Endothelial cell of umbilical vein (primary cell): ENCODE data around the gene FLT4. TPM values are rescaled to one million over a fixed set of nuclear protein-coding genes. Genes with fewer than 3 reads are reported as not detected.

Experiments
- BruUV-seq: library from RNA; stranded (reverse); fragments of 400-500 nt; replicated peaks from 2 replicates; lab custom pipeline; 2021; lab: Mats Ljungman, UMichigan
- CTCF ChIA-PET: fragments of 300-600, 350-600 bp; sonication (Branson Sonifier 250); formaldehyde crosslinking; loops from one replicate; lab custom pipeline; 2021; ENCODE audit warnings: antibody characterized with exemption, inconsistent platforms; lab: Charles Lee
- POLR2A ChIA-PET: fragments of 300-600, 350-600 bp; sonication (Branson Sonifier 250); formaldehyde crosslinking; loops from one replicate; lab custom pipeline; 2021; ENCODE audit warnings: antibody characterized with exemption, inconsistent platforms; lab: Charles Lee
- DNase-seq: peaks from one replicate; pipeline ENCODE4 v3.0.0-alpha.2; 2011; ENCODE audit warnings: low read depth, low spot score
- FAIRE-seq: peaks from 2 replicates; lab custom pipeline; 2011; peaks lifted over from hg19 to GRCh38; lab: Jason Lieb, UNC
- H2AFZ ChIP-seq: 2 replicates; pipeline ENCODE4 v1.6.0; 2012; ENCODE audit warnings: low read depth, low read length, control low read depth, inconsistent platforms
- H3K27ac ChIP-seq: 2 replicates; pipeline ENCODE4 v1.5.1; 2011; ENCODE audit warnings: low read depth, mild to moderate bottlenecking, control low read depth, low read length, moderate library complexity; ENCODE audit not compliant: insufficient read depth
- H3K27me3 ChIP-seq, 2 experiments: 2 replicates each; pipeline versions ENCODE4 v1.6.0 to v1.6.1; 2011; ENCODE audit warnings: low read length in 2 of 2, mixed read lengths in 1 of 2; ENCODE audit not compliant: control insufficient read depth in 2 of 2, insufficient read depth in 2 of 2
- H3K36me3 ChIP-seq, 2 experiments: 2 replicates in 1 of 2; 3 replicates in 1 of 2; pipeline ENCODE4 v1.5.1; 2011; ENCODE audit warnings: low read length in 2 of 2, mild to moderate bottlenecking in 1 of 2, moderate library complexity in 1 of 2; ENCODE audit not compliant: control insufficient read depth in 2 of 2, insufficient read depth in 2 of 2; ENCODE audit errors: extremely low read depth in 1 of 2
- H3K4me1 ChIP-seq: 3 replicates; pipeline ENCODE4 v1.5.1; 2011; ENCODE audit warnings: mild to moderate bottlenecking, low read length; ENCODE audit not compliant: control insufficient read depth, insufficient read depth; ENCODE audit errors: extremely low read depth
- H3K4me2 ChIP-seq: 2 replicates; pipeline ENCODE4 v1.6.1; 2011; ENCODE audit warnings: low read length, control low read depth, mixed read lengths; ENCODE audit not compliant: insufficient read depth
- H3K4me3 ChIP-seq, 3 experiments: fragments of 200-600 bp in 1 of 3; sonication (generic), shearing (Covaris generic) in 1 of 3; replicated peaks in 1 of 3; 2 replicates each; pipeline ENCODE4 v1.5.1; 2011 to 2016; ENCODE audit warnings: control low read depth in 3 of 3, low read length in 3 of 3, mild to moderate bottlenecking in 2 of 3, inconsistent platforms in 1 of 3, low read depth in 1 of 3, moderate library complexity in 1 of 3; ENCODE audit not compliant: insufficient read depth in 1 of 3
- H3K79me2 ChIP-seq: 2 replicates; pipeline ENCODE4 v1.6.0; 2012; ENCODE audit warnings: low read length, inconsistent platforms; ENCODE audit not compliant: control insufficient read depth, insufficient read depth
- H3K9ac ChIP-seq: replicated peaks from 2 replicates; pipeline ENCODE3; 2011; ENCODE audit warnings: low read length, control low read depth; ENCODE audit not compliant: insufficient read depth; ENCODE audit errors: extremely low read depth
- H3K9me1 ChIP-seq: replicated peaks from 3 replicates; pipeline ENCODE4 v1.6.0; 2011; ENCODE audit warnings: mild to moderate bottlenecking, low read length; ENCODE audit not compliant: control insufficient read depth, insufficient read depth; ENCODE audit errors: extremely low read depth
- H3K9me3 ChIP-seq: replicated peaks from 2 replicates; pipeline ENCODE4 v1.5.1; 2012; ENCODE audit warnings: low read length, inconsistent platforms; ENCODE audit not compliant: control insufficient read depth, insufficient read depth
- H4K20me1 ChIP-seq: replicated peaks from 2 replicates; pipeline ENCODE3; 2011; ENCODE audit warnings: mild to moderate bottlenecking, low read length; ENCODE audit not compliant: control insufficient read depth, insufficient read depth; ENCODE audit errors: extremely low read depth
- EZH2 ChIP-seq: IDR thresholded peaks from 2 replicates; pipeline ENCODE4 v1.6.1; 2012; ENCODE audit warnings: borderline replicate concordance, low read depth, mild to moderate bottlenecking, moderate library complexity, low read length, inconsistent platforms; ENCODE audit not compliant: severe bottlenecking
- FOS ChIP-seq: IDR thresholded peaks from 2 replicates; pipeline ENCODE4 v1.6.1; 2011; ENCODE audit warnings: mild to moderate bottlenecking, low read length, moderate library complexity, borderline replicate concordance; ENCODE audit not compliant: insufficient read depth
- GATA2 ChIP-seq: IDR thresholded peaks from 2 replicates; pipeline ENCODE4 v1.7.0; 2011; ENCODE audit warnings: low read depth, mild to moderate bottlenecking, moderate library complexity, mixed read lengths, low read length; ENCODE audit not compliant: insufficient read length, insufficient read depth
- JUN ChIP-seq: IDR thresholded peaks from 2 replicates; pipeline ENCODE4 v1.6.1; 2011; ENCODE audit warnings: borderline replicate concordance, low read depth; ENCODE audit not compliant: insufficient read length, insufficient read depth
- MYC ChIP-seq: IDR thresholded peaks from one replicate; pipeline ENCODE4 v1.6.1; 2011; ENCODE audit warnings: mild to moderate bottlenecking, low read depth, low read length
- POLR2A ChIP-seq: IDR thresholded peaks from 2 replicates; pipeline ENCODE4 v1.6.1; 2012; ENCODE audit warnings: low read depth, mild to moderate bottlenecking, control low read depth, low read length
- POLR2AphosphoS5 ChIP-seq: IDR thresholded peaks from 2 replicates; pipeline ENCODE4 v1.6.1; 2012; ENCODE audit warnings: low read depth, mild to moderate bottlenecking, control low read depth, low read length, moderate library complexity; ENCODE audit not compliant: insufficient read depth
- dilution Hi-C: fragments of 300-500 bp; cut with MboI; formaldehyde crosslinking; loops from one replicate; pipeline ENCODE4 v1.15.0; 2019; ENCODE audit warnings: low sequenced_read_pairs; ENCODE audit not compliant: extremely low pct_ligation_motif_present
- intact Hi-C: fragments of 100-400 bp; cut with micrococcal nuclease; formaldehyde crosslinking; loops from one replicate; pipeline ENCODE4 v1.10.0; 2022
- polyA plus RNA-seq, 4 experiments: library from polyadenylated mRNA; depleted of rRNA in 3 of 4; stranded (reverse) in 3 of 4; unstranded in 1 of 4; fragments of >200 nt; gene quantifications; 2 replicates each; pipeline versions ENCODE4 v1.2.1 to v1.2.3, GENCODE V29; 2011 to 2012; ENCODE audit warnings: missing spikeins in 1 of 4
- total RNA-seq: library from RNA; stranded (reverse); gene quantifications from 2 replicates; pipeline ENCODE4 v1.2.3, GENCODE V29; 2021
- TF ChIP-seq, protein P1 (sequence below), 2 donors: IDR thresholded peaks; 1 replicate in 1 of 2; 2 replicates in 1 of 2; pipeline ENCODE4 v1.5.1; 2011; ENCODE audit warnings: low read length in 2 of 2, mild to moderate bottlenecking in 2 of 2, moderate library complexity in 2 of 2, control low read depth in 1 of 2, inconsistent platforms in 1 of 2, low read depth in 1 of 2; ENCODE audit not compliant: insufficient read depth in 1 of 2; ENCODE audit errors: extremely low read depth in 1 of 2
- TF ChIP-seq, protein P2 (sequence below): IDR thresholded peaks from 2 replicates; pipeline ENCODE4 v1.6.1; 2011; ENCODE audit not compliant: insufficient read depth, insufficient read length

The FLT4 gene
- total and polyA plus RNA-seq, 2 donors (not counting 3 experiments of a cell fraction or from before 2014, with no cell fraction given): 44.4 to 71.5 TPM

GRCh38 chr5:180604271-180604670 lies 45.1 kb downstream of the FLT4 start:
- ChIA-PET CTCF (interaction anchor here (1.2 kb wide), 1 partner anchor 14 kb away, joined by 3 read pairs; no protein-coding TSS in a partner anchor), POLR2A (no interaction called here)
- Histone ChIP-seq H3K9me3 (no peaks in the 10 kb centered on the region), H3K27me3 (no peaks in the 10 kb centered on the region), H3K36me3 (no peaks in the 10 kb centered on the region), H3K4me3 (no peak overlapping the region), H4K20me1 (no peaks in the 10 kb centered on the region), H3K4me1 (peaks cover 3% of the 10 kb centered on the region), H2AFZ (no peak overlapping the region), H3K27ac (no peak overlapping the region), H3K4me2 (no peak overlapping the region), H3K79me2 (no peaks in the 10 kb centered on the region), H3K9ac (no peak overlapping the region), H3K9me1 (no peaks in the 10 kb centered on the region)
- dilution Hi-C loops: no loop called here
- FAIRE-seq (no peak), DNase-seq (no peak)
- intact Hi-C loops: no loop called here
- TF ChIP-seq, protein P1, sequence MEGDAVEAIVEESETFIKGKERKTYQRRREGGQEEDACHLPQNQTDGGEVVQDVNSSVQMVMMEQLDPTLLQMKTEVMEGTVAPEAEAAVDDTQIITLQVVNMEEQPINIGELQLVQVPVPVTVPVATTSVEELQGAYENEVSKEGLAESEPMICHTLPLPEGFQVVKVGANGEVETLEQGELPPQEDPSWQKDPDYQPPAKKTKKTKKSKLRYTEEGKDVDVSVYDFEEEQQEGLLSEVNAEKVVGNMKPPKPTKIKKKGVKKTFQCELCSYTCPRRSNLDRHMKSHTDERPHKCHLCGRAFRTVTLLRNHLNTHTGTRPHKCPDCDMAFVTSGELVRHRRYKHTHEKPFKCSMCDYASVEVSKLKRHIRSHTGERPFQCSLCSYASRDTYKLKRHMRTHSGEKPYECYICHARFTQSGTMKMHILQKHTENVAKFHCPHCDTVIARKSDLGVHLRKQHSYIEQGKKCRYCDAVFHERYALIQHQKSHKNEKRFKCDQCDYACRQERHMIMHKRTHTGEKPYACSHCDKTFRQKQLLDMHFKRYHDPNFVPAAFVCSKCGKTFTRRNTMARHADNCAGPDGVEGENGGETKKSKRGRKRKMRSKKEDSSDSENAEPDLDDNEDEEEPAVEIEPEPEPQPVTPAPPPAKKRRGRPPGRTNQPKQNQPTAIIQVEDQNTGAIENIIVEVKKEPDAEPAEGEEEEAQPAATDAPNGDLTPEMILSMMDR (IDR thresholded peaks at IDR 0.05; ENCODE audit: extremely low read depth in 1 of 2, insufficient read depth in 1 of 2, low read depth in 1 of 2, low read length in 2 of 2): no peak
- no peak for TF ChIP-seq GATA2
- TF ChIP-seq, protein P2, sequence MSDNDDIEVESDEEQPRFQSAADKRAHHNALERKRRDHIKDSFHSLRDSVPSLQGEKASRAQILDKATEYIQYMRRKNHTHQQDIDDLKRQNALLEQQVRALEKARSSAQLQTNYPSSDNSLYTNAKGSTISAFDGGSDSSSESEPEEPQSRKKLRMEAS: no peak
- TF ChIP-seq FOS: no peak
- TF ChIP-seq EZH2: no peak
- TF ChIP-seq MYC: no peak
- TF ChIP-seq POLR2A: no peak
- no peak for TF ChIP-seq JUN
- no peak for TF ChIP-seq POLR2AphosphoS5
- no TSS peak for BruUV-seq
